Calu3 (cell line): ENCODE measurements around the gene OR5C1. TPM values are rescaled to one million over a fixed set of nuclear protein-coding genes. Genes with fewer than 3 reads are reported as not detected.

ENCODE experiments used
- BruUV-seq: library from RNA; stranded (reverse); fragments of 400-500 nt; replicated peaks from 2 replicates; lab custom pipeline; 2021; lab: Mats Ljungman, UMichigan
- CTCF ChIA-PET: fragments of 300-600 bp; sonication (Branson Sonifier 250); formaldehyde crosslinking; loops from one replicate; lab custom pipeline; 2022; ENCODE audit warnings: antibody characterized with exemption; lab: Charles Lee
- DNase-seq: peaks from one replicate; pipeline ENCODE4 v3.0.0; 2022
- H3K27ac Mint-ChIP-seq: one replicate; pipeline ENCODE4 v1.8.0; 2022; ENCODE audit warnings: mixed read lengths; ENCODE audit not compliant: unreplicated experiment
- H3K27me3 Mint-ChIP-seq: one replicate; pipeline ENCODE4 v1.8.0; 2022; ENCODE audit warnings: mixed read lengths; ENCODE audit not compliant: unreplicated experiment
- H3K36me3 Mint-ChIP-seq: one replicate; pipeline ENCODE4 v1.8.0; 2022; ENCODE audit warnings: mild to moderate bottlenecking, moderate library complexity, mixed read lengths; ENCODE audit not compliant: insufficient read depth, unreplicated experiment
- H3K4me1 Mint-ChIP-seq: one replicate; pipeline ENCODE4 v1.8.0; 2022; ENCODE audit warnings: mild to moderate bottlenecking, low read depth, mixed read lengths; ENCODE audit not compliant: unreplicated experiment
- H3K4me3 Mint-ChIP-seq: one replicate; pipeline ENCODE4 v1.8.0; 2022; ENCODE audit warnings: mild to moderate bottlenecking, low read depth, moderate library complexity, mixed read lengths; ENCODE audit not compliant: unreplicated experiment
- H3K9me3 Mint-ChIP-seq: one replicate; pipeline ENCODE4 v1.8.0; 2022; ENCODE audit warnings: low read depth, mixed read lengths; ENCODE audit not compliant: unreplicated experiment
- CTCF ChIP-seq: fragments of 200-600 bp; IDR thresholded peaks from one replicate; pipeline ENCODE4 v1.8.0; 2022; ENCODE audit warnings: antibody characterized with exemption; ENCODE audit not compliant: unreplicated experiment
- intact Hi-C: fragments of 100-400 bp; cut with micrococcal nuclease; formaldehyde crosslinking; loops from one replicate; pipeline ENCODE4 v1.10.0; 2022; ENCODE audit not compliant: unreplicated experiment
- total RNA-seq: library from RNA; stranded (reverse); gene quantifications from 2 replicates; pipeline ENCODE4 v1.2.3, GENCODE V29; 2022

The OR5C1 gene
- total RNA-seq, 1 experiment from 2014 or later, result not detected

- no TSS peak for BruUV-seq
- no peaks in the 10 kb centered on the region for H3K36me3 Mint-ChIP-seq
- no peak for DNase-seq
- CTCF ChIA-PET, result interaction anchor here (0.7 kb wide), 1 partner anchor 19 kb away, joined by 6 read pairs; no protein-coding TSS in a partner anchor
- no peak overlapping the region for H3K4me3 Mint-ChIP-seq
- no peaks in the 10 kb centered on the region for H3K27me3 Mint-ChIP-seq
- TF ChIP-seq CTCF, result no peak
- H3K27ac Mint-ChIP-seq, result no peak overlapping the region
- H3K9me3 Mint-ChIP-seq, result no peaks in the 10 kb centered on the region
- intact Hi-C loops, result no loop called here
- H3K4me1 Mint-ChIP-seq, result peaks cover 15% of the 10 kb centered on the region
Observed at GRCh38 chr9:122777052-122777451, 11.7 kb upstream of the OR5C1 start.

GRCh38 chr9:122777935-122778627 lies 10.7 kb upstream of the OR5C1 start:
- intact Hi-C loops, result no loop called here
- no peak for TF ChIP-seq CTCF
- H3K36me3 Mint-ChIP-seq, result no peaks in the 10 kb centered on the region
- H3K27ac Mint-ChIP-seq, result no peak overlapping the region
- no TSS peak for BruUV-seq
- H3K27me3 Mint-ChIP-seq, result peaks cover 6% of the 10 kb centered on the region
- CTCF ChIA-PET, result interaction anchor here (1.5 kb wide), 1 partner anchor 12 kb away, joined by 3 read pairs; no protein-coding TSS in a partner anchor
- peaks cover 15% of the 10 kb centered on the region for H3K4me1 Mint-ChIP-seq
- H3K9me3 Mint-ChIP-seq, result no peaks in the 10 kb centered on the region
- H3K4me3 Mint-ChIP-seq, result no peak overlapping the region
- peak; percentile 9 for DNase-seq

GRCh38 chr9:122779181-122779580 lies 9.6 kb upstream of the OR5C1 start:
- DNase-seq, result no peak
- Mint-ChIP-seq H3K4me3 (no peak overlapping the region), H3K36me3 (no peaks in the 10 kb centered on the region), H3K27ac (no peak overlapping the region), H3K9me3 (no peaks in the 10 kb centered on the region), H3K27me3 (peaks cover 13% of the 10 kb centered on the region), H3K4me1 (peaks cover 15% of the 10 kb centered on the region)
- no TSS peak for BruUV-seq
- TF ChIP-seq CTCF, result no peak
- CTCF ChIA-PET, result interaction anchor here (1.5 kb wide), 1 partner anchor 11 kb away, joined by 3 read pairs; no protein-coding TSS in a partner anchor
- intact Hi-C loops, result no loop called here

- BruUV-seq, result no TSS peak
- Mint-ChIP-seq H3K36me3 (no peaks in the 10 kb centered on the region), H3K27ac (no peak overlapping the region), H3K9me3 (no peaks in the 10 kb centered on the region), H3K4me1 (peaks cover 15% of the 10 kb centered on the region), H3K4me3 (no peak overlapping the region), H3K27me3 (peaks cover 13% of the 10 kb centered on the region)
- CTCF ChIA-PET, result no interaction called here
- no peak for DNase-seq
- intact Hi-C loops, result no loop called here
- no peak for TF ChIP-seq CTCF
Observed at GRCh38 chr9:122780026-122780425, 8.7 kb upstream of the OR5C1 start.
